Osteocyte (in vitro differentiated cells): ENCODE results near the gene USP7. TPM values are rescaled to one million over a fixed set of nuclear protein-coding genes. Genes with fewer than 3 reads are reported as not detected.
"Not testable (repeated sequence)": the region's sequence is repeated elsewhere in the genome, so short reads cannot be mapped to it uniquely, and the experiment has no call there.

Experiments
- DNase-seq: peaks from one replicate; pipeline ENCODE4 v3.0.0; 2021; ENCODE audit warnings: mixed read lengths; ENCODE audit not compliant: unreplicated experiment; ENCODE audit errors: extremely low spot score
- H3K27ac Mint-ChIP-seq: one replicate; pipeline ENCODE4 v1.8.0; 2021; ENCODE audit warnings: mild to moderate bottlenecking, mixed read lengths; ENCODE audit not compliant: unreplicated experiment
- H3K27me3 Mint-ChIP-seq: one replicate; pipeline ENCODE4 v1.8.0; 2021; ENCODE audit warnings: mixed read lengths; ENCODE audit not compliant: unreplicated experiment
- H3K36me3 Mint-ChIP-seq: one replicate; pipeline ENCODE4 v1.8.0; 2021; ENCODE audit warnings: mixed read lengths; ENCODE audit not compliant: unreplicated experiment
- H3K4me1 Mint-ChIP-seq: one replicate; pipeline ENCODE4 v1.8.0; 2021; ENCODE audit warnings: mixed read lengths; ENCODE audit not compliant: unreplicated experiment
- H3K4me3 Mint-ChIP-seq: one replicate; pipeline ENCODE4 v1.8.0; 2021; ENCODE audit warnings: mild to moderate bottlenecking, moderate library complexity, mixed read lengths; ENCODE audit not compliant: unreplicated experiment
- H3K9me3 Mint-ChIP-seq: one replicate; pipeline ENCODE4 v1.8.0; 2021; ENCODE audit warnings: mixed read lengths; ENCODE audit not compliant: unreplicated experiment
- total RNA-seq: library from RNA; stranded (reverse); gene quantifications from 2 replicates; pipeline ENCODE4 v1.2.1, GENCODE V29; 2021
- TF ChIP-seq, protein P1 (sequence below): fragments of 200-600 bp; sonication (generic); IDR thresholded peaks from 2 replicates; pipeline ENCODE4 v1.5.0; 2021; ENCODE audit warnings: antibody characterized with exemption, mild to moderate bottlenecking, moderate library complexity

USP7 gene
- total RNA-seq, 1 donor from 2014 or later, result 88.2 TPM

GRCh38 chr16:8919089-8919933, 44.4 kb downstream of the USP7 start:
- H3K4me1 Mint-ChIP-seq, result peaks cover 2% of the 10 kb centered on the region
- DNase-seq, result no peak
- H3K36me3 Mint-ChIP-seq, result peaks cover 56% of the 10 kb centered on the region
- no peak overlapping the region for H3K27ac Mint-ChIP-seq
- H3K9me3 Mint-ChIP-seq, result no peaks in the 10 kb centered on the region
- TF ChIP-seq, protein P1, sequence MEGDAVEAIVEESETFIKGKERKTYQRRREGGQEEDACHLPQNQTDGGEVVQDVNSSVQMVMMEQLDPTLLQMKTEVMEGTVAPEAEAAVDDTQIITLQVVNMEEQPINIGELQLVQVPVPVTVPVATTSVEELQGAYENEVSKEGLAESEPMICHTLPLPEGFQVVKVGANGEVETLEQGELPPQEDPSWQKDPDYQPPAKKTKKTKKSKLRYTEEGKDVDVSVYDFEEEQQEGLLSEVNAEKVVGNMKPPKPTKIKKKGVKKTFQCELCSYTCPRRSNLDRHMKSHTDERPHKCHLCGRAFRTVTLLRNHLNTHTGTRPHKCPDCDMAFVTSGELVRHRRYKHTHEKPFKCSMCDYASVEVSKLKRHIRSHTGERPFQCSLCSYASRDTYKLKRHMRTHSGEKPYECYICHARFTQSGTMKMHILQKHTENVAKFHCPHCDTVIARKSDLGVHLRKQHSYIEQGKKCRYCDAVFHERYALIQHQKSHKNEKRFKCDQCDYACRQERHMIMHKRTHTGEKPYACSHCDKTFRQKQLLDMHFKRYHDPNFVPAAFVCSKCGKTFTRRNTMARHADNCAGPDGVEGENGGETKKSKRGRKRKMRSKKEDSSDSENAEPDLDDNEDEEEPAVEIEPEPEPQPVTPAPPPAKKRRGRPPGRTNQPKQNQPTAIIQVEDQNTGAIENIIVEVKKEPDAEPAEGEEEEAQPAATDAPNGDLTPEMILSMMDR, result no peak
- no peak overlapping the region for H3K4me3 Mint-ChIP-seq
- no peaks in the 10 kb centered on the region for H3K27me3 Mint-ChIP-seq

DNA sequence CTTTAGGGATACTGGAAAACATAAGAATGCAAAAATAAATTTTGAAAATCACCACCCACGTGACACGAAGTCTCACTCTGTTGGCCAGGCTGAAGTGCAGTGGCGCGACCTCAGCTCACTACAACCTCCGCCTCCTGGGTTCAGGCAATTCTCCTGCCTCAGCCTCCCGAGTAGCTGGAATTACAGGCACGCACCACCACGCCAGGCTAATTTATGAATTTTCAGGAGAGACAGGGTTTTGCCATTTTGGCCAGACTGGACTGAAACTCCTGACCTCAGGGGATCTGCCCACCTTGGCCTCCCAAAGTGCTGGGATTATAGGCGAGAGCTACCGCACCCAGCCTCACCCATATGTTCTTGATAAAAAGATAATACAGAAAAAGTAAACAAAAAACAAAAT, 46.4 kb downstream of the USP7 start:
- H3K27me3 Mint-ChIP-seq, H3K9me3 Mint-ChIP-seq, H3K27ac Mint-ChIP-seq, H3K4me3 Mint-ChIP-seq, DNase-seq, H3K4me1 Mint-ChIP-seq: not testable (repeated sequence)
- H3K36me3 Mint-ChIP-seq, result peaks cover 62% of the 10 kb centered on the region

DNA sequence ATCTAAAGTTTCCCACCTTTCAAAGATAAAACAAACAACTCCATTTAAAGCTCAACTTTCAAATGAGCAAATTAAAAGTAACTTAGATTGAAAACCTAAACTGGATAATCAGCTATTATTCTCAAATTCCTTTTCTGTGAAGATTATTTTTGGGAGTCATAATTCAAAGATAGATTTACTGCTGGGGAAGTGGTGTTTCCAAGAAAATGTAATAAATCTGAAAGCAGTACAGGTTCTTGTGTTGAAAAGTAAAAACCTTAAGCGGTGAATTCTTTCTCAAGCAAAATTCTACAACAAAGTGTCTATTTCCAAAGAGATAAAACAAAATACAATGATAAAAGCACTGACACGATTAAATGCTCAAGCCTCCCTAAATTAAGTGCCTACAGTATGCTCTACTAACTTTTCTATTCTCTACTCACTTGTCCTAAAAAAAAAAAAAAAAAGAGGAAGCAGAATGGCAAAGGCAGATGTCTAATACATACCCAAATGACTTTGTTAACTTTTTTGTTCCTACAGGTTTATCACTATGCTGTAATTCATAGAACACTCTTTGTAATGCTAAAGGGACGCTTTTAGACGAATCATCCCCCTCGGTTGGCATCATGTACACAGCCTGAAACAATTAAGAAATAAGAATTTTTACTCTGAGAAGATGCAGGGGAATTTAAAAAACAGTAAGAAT, 47.0 kb downstream of the USP7 start:
- peaks cover 63% of the 10 kb centered on the region for H3K36me3 Mint-ChIP-seq
- H3K4me3 Mint-ChIP-seq, result no peak overlapping the region
- H3K27ac Mint-ChIP-seq, result no peak overlapping the region
- DNase-seq, result no peak
- H3K4me1 Mint-ChIP-seq, result no peaks in the 10 kb centered on the region
- TF ChIP-seq, protein P1, result no peak
- H3K27me3 Mint-ChIP-seq, result no peaks in the 10 kb centered on the region
- H3K9me3 Mint-ChIP-seq, result no peaks in the 10 kb centered on the region

DNA sequence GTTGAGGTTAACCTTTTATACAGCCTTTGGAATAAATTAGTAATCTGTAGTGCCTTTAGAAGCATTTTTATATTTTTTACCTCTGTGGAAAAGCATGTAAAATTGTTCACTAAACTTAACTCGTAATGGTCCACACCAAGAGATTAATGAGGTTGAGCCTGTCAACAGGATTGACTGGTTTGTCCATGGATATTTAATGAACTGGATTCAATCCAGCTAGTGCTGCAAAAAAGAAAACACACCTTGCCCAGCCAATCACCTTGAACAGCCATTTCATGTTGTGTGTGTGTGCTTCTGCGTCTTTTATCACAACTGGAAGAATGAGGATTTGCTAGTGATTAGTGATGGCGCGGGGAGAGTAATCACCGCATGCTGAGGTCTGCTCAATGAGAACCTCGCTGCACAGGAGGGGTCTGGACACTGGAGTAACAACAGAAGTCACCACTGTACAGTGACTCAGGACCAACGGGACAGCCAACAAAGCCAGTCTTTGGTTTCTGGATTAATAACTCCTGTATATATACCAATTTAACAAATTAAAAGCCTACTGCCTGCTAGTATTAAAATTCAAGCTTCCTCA, 47.9 kb downstream of the USP7 start:
- no peak for DNase-seq
- no peak overlapping the region for H3K27ac Mint-ChIP-seq
- no peaks in the 10 kb centered on the region for H3K9me3 Mint-ChIP-seq
- no peak overlapping the region for H3K4me3 Mint-ChIP-seq
- no peaks in the 10 kb centered on the region for H3K4me1 Mint-ChIP-seq
- H3K36me3 Mint-ChIP-seq, result peaks cover 65% of the 10 kb centered on the region
- no peaks in the 10 kb centered on the region for H3K27me3 Mint-ChIP-seq
- TF ChIP-seq, protein P1, result no peak

DNA sequence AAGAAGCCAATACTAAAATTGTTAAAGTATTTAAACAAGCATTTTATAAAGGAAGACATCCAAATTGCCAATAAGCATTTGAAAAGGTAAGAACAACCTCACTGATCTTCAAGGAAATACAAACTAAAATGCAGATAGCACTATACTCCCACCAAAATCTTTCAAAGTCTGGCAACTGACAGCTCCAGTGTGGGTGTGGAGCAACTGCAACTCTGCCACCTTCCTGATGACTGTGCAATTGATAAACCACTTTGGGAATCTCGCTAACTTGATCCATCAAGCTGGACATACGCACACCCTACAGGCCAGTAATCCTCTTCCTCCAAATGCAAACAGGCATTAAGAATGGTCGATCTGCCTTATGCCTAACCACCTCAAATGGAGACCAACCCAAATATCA, 49.6 kb downstream of the USP7 start:
- Mint-ChIP-seq H3K27me3 (no peaks in the 10 kb centered on the region), H3K36me3 (peaks cover 56% of the 10 kb centered on the region), H3K9me3 (no peaks in the 10 kb centered on the region), H3K4me1 (no peaks in the 10 kb centered on the region), H3K4me3 (no peak overlapping the region), H3K27ac (no peak overlapping the region)
- TF ChIP-seq, protein P1, result no peak
- DNase-seq, result no peak
